HCT116 (cell line): ENCODE data around the gene PDCD5. TPM values are rescaled to one million over a fixed set of nuclear protein-coding genes. Genes with fewer than 3 reads are reported as not detected.

Experiments used
- ATAC-seq: fragments of 200-7000 bp; cut with Tn5 transposase; 2 replicates; pipeline ENCODE4 v1.9.1; 2020; ENCODE audit warnings: mild to moderate bottlenecking, moderate library complexity
- BruUV-seq: library from RNA; stranded (reverse); fragments of 400-500 nt; replicated peaks from 2 replicates; lab custom pipeline; 2021; lab: Mats Ljungman, UMichigan
- CTCF ChIA-PET: fragments of 300-600 bp; sonication (Branson Sonifier 250); formaldehyde crosslinking; loops from one replicate; lab custom pipeline; 2021; ENCODE audit warnings: antibody characterized with exemption; lab: Charles Lee
- POLR2A ChIA-PET: fragments of 300-600, 350-600 bp; sonication (Branson Sonifier 250); formaldehyde crosslinking; loops from one replicate; lab custom pipeline; 2021; ENCODE audit warnings: antibody characterized with exemption; lab: Charles Lee
- RAD21 ChIA-PET, 2 experiments: fragments of 300-600 bp; sonication (Branson Sonifier 250); formaldehyde crosslinking; loops; one replicate each; lab custom pipeline; 2023; ENCODE audit warnings: low total read pairs in 2 of 2; ENCODE audit not compliant: uncharacterized antibody in 2 of 2, unreplicated experiment in 2 of 2, low non-redundant PET in 1 of 2; lab: Charles Lee
- DNase-seq: peaks from one replicate; pipeline ENCODE4 v3.0.0-alpha.2; 2010; ENCODE audit warnings: low read depth, low spot score
- H2AFZ ChIP-seq: fragments of 200-600 bp; shearing (Covaris generic), sonication (generic); 2 replicates; pipeline ENCODE4 v1.6.1; 2017; ENCODE audit warnings: low read depth, mixed run types, mixed read lengths, antibody characterized with exemption, low read length; ENCODE audit not compliant: poor library complexity, severe bottlenecking
- H3K27ac ChIP-seq: 2 replicates; pipeline ENCODE4 v1.5.1; 2012; ENCODE audit warnings: low read depth, low read length
- H3K27me3 ChIP-seq: fragments of 200-600 bp; sonication (generic); 2 replicates; pipeline ENCODE4 v1.6.1; 2016; ENCODE audit warnings: mixed run types, low read length, mixed read lengths; ENCODE audit not compliant: insufficient read depth
- H3K36me3 ChIP-seq, 2 experiments: fragments of 200-500 bp in 1 of 2; fragments of 200-600 bp in 1 of 2; sonication (Bioruptor generic) in 1 of 2; sonication (generic) in 1 of 2; 2 replicates each; pipeline versions ENCODE4 v1.5.1 to v1.6.1; 2014 to 2016; ENCODE audit warnings: low read length in 2 of 2, inconsistent platforms in 1 of 2, mixed read lengths in 1 of 2, mixed run types in 1 of 2; ENCODE audit not compliant: insufficient read depth in 2 of 2, control insufficient read depth in 1 of 2
- H3K4me1 ChIP-seq, 2 experiments: fragments of 200-600 bp in 1 of 2; sonication (generic) in 1 of 2; 2 replicates each; pipeline versions ENCODE4 v1.5.1 to v1.6.1; 2012 to 2017; ENCODE audit warnings: low read length in 2 of 2, inconsistent platforms in 1 of 2, mild to moderate bottlenecking in 1 of 2, mixed read lengths in 1 of 2, mixed run types in 1 of 2, moderate library complexity in 1 of 2; ENCODE audit not compliant: insufficient read depth in 2 of 2, control insufficient read depth in 1 of 2
- H3K4me2 ChIP-seq: fragments of 200-600 bp; sonication (generic); 2 replicates; pipeline ENCODE4 v1.6.1; 2017; ENCODE audit warnings: mixed run types, low read length, mixed read lengths
- H3K4me3 ChIP-seq, 2 experiments: fragments of 200-600 bp in 1 of 2; sonication (generic) in 1 of 2; replicated peaks in 1 of 2; 2 replicates each; pipeline ENCODE4 v1.5.1; 2011 to 2016; ENCODE audit warnings: low read length in 2 of 2, control low read depth in 1 of 2, low read depth in 1 of 2, mild to moderate bottlenecking in 1 of 2, mixed read lengths in 1 of 2, mixed run types in 1 of 2
- H3K79me2 ChIP-seq: fragments of 200-600 bp; sonication (generic); 2 replicates; pipeline ENCODE4 v1.6.1; 2017; ENCODE audit warnings: mild to moderate bottlenecking, mixed run types, low read length, moderate library complexity, mixed read lengths; ENCODE audit not compliant: insufficient read depth
- H3K9ac ChIP-seq: fragments of 200-600 bp; sonication (generic); 2 replicates; pipeline ENCODE4 v1.6.1; 2016; ENCODE audit warnings: low read length, mixed read lengths
- H3K9me2 ChIP-seq: fragments of 200-600 bp; sonication (generic), shearing (Covaris generic); 2 replicates; pipeline ENCODE4 v1.6.1; 2017; ENCODE audit warnings: mixed run types, mild to moderate bottlenecking, moderate library complexity; ENCODE audit not compliant: insufficient read depth
- H3K9me3 ChIP-seq, 2 experiments: fragments of 200-500 bp in 1 of 2; fragments of 200-600 bp in 1 of 2; sonication (Bioruptor generic) in 1 of 2; sonication (generic) in 1 of 2; 2 replicates each; pipeline ENCODE4 v1.6.1; 2014 to 2017; ENCODE audit warnings: low read length in 2 of 2, mixed read lengths in 2 of 2, inconsistent platforms in 1 of 2, low read depth in 1 of 2, mild to moderate bottlenecking in 1 of 2, mixed run types in 1 of 2, moderate library complexity in 1 of 2; ENCODE audit not compliant: control insufficient read depth in 1 of 2, insufficient read depth in 1 of 2
- H4K20me1 ChIP-seq: fragments of 200-600 bp; sonication (generic), shearing (Covaris generic); 2 replicates; pipeline ENCODE4 v1.6.1; 2017; ENCODE audit warnings: mixed run types, mild to moderate bottlenecking, moderate library complexity; ENCODE audit not compliant: insufficient read depth
- EZH2phosphoT487 ChIP-seq: fragments of 200-600 bp; IDR thresholded peaks from 2 replicates; pipeline ENCODE4 v1.6.1; 2018; ENCODE audit warnings: antibody characterized with exemption, borderline replicate concordance
- FOSL1 ChIP-seq: IDR thresholded peaks from 2 replicates; pipeline ENCODE4 v1.6.1; 2012; ENCODE audit warnings: low read depth
- JUND ChIP-seq: IDR thresholded peaks from 2 replicates; pipeline ENCODE4 v1.6.1; 2012
- SIN3A ChIP-seq: IDR thresholded peaks from 2 replicates; pipeline ENCODE4 v1.6.1; 2012; ENCODE audit warnings: low read depth
- SP1 ChIP-seq: IDR thresholded peaks from 2 replicates; pipeline ENCODE4 v1.6.1; 2012; ENCODE audit warnings: low read depth
- TCF7L2 ChIP-seq: IDR thresholded peaks from 2 replicates; pipeline ENCODE4 v1.7.0; 2011; ENCODE audit warnings: borderline replicate concordance, inconsistent platforms; ENCODE audit not compliant: insufficient read depth, insufficient read length; ENCODE audit errors: extremely low read depth
- YY1 ChIP-seq: IDR thresholded peaks from 2 replicates; pipeline ENCODE4 v1.6.1; 2011; ENCODE audit warnings: low read length, low read depth, moderate library complexity, mild to moderate bottlenecking; ENCODE audit not compliant: insufficient replicate concordance; ENCODE audit errors: extremely low read depth
- intact Hi-C: fragments of 100-400 bp; cut with micrococcal nuclease; formaldehyde crosslinking; loops from 2 replicates; pipeline ENCODE4 v1.10.0; 2022
- total RNA-seq: library from RNA; stranded (reverse); gene quantifications from one replicate; pipeline ENCODE4 v1.2.1, GENCODE V29; 2021; ENCODE audit not compliant: unreplicated experiment
- TF ChIP-seq, protein P1 (sequence below), 3 experiments: fragments of 200-600 bp in 1 of 3; sonication (generic) in 1 of 3; IDR thresholded peaks in 2 of 3; conservative IDR thresholded peaks in 1 of 3; 2 replicates each; pipeline ENCODE4 v1.5.1; 2012 to 2017; ENCODE audit warnings: low read depth in 2 of 3, low read length in 2 of 3, antibody characterized with exemption in 1 of 3, borderline replicate concordance in 1 of 3, control low read depth in 1 of 3, mild to moderate bottlenecking in 1 of 3, mixed read lengths in 1 of 3, mixed run types in 1 of 3, moderate library complexity in 1 of 3; ENCODE audit not compliant: insufficient read depth in 1 of 3
- TF ChIP-seq, protein P2 (sequence below): IDR thresholded peaks from 2 replicates; pipeline ENCODE4 v1.6.1; 2012
- TF ChIP-seq, protein P3 (sequence below): IDR thresholded peaks from 2 replicates; pipeline ENCODE4 v1.6.1; 2012; ENCODE audit warnings: low read depth
- TF ChIP-seq, protein P4 (sequence below): IDR thresholded peaks from 2 replicates; pipeline ENCODE4 v1.6.1; 2012

The PDCD5 gene
- total RNA-seq, 1 experiment from 2014 or later, result 143 TPM

DNA sequence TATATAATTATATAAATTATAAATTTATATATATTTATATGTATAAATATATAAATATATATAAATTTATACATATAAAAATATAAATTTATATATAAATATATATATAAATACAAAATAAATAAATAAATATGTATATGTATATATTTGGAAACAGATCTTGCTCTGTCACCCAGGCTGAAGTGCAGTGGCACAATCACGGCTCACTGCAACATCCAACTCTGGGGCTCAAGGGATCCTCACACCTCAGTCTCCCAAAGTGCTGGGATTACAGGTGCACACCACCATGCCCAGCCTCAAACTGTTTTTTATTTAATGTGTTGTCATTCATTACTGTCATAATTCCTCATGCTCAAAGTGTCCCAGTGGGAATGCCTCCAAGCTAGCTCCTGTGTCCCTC is 25.2 kb upstream of the PDCD5 start:
- H4K20me1 ChIP-seq, result no peaks in the 10 kb centered on the region

More for the DNA sequence above, 25.2 kb upstream of the PDCD5 start:
- POLR2A ChIA-PET, result no interaction called here
- H2AFZ ChIP-seq, result no peak overlapping the region
- no TSS peak for BruUV-seq
- CTCF ChIA-PET, result no interaction called here
- no peak overlapping the region for H3K4me3 ChIP-seq
- TF ChIP-seq FOSL1, result no peak
- TF ChIP-seq, protein P1, sequence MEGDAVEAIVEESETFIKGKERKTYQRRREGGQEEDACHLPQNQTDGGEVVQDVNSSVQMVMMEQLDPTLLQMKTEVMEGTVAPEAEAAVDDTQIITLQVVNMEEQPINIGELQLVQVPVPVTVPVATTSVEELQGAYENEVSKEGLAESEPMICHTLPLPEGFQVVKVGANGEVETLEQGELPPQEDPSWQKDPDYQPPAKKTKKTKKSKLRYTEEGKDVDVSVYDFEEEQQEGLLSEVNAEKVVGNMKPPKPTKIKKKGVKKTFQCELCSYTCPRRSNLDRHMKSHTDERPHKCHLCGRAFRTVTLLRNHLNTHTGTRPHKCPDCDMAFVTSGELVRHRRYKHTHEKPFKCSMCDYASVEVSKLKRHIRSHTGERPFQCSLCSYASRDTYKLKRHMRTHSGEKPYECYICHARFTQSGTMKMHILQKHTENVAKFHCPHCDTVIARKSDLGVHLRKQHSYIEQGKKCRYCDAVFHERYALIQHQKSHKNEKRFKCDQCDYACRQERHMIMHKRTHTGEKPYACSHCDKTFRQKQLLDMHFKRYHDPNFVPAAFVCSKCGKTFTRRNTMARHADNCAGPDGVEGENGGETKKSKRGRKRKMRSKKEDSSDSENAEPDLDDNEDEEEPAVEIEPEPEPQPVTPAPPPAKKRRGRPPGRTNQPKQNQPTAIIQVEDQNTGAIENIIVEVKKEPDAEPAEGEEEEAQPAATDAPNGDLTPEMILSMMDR (IDR thresholded peaks at IDR 0.05 in 2 of 3, conservative IDR thresholded peaks at IDR 0.05 in 1 of 3; ENCODE audit: borderline replicate concordance in 1 of 3, insufficient read depth in 1 of 3, low read depth in 2 of 3, low read length in 2 of 3), result no peak
- no peak for TF ChIP-seq TCF7L2
- TF ChIP-seq, protein P2, sequence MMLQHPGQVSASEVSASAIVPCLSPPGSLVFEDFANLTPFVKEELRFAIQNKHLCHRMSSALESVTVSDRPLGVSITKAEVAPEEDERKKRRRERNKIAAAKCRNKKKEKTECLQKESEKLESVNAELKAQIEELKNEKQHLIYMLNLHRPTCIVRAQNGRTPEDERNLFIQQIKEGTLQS, result no peak
- TF ChIP-seq, protein P3, sequence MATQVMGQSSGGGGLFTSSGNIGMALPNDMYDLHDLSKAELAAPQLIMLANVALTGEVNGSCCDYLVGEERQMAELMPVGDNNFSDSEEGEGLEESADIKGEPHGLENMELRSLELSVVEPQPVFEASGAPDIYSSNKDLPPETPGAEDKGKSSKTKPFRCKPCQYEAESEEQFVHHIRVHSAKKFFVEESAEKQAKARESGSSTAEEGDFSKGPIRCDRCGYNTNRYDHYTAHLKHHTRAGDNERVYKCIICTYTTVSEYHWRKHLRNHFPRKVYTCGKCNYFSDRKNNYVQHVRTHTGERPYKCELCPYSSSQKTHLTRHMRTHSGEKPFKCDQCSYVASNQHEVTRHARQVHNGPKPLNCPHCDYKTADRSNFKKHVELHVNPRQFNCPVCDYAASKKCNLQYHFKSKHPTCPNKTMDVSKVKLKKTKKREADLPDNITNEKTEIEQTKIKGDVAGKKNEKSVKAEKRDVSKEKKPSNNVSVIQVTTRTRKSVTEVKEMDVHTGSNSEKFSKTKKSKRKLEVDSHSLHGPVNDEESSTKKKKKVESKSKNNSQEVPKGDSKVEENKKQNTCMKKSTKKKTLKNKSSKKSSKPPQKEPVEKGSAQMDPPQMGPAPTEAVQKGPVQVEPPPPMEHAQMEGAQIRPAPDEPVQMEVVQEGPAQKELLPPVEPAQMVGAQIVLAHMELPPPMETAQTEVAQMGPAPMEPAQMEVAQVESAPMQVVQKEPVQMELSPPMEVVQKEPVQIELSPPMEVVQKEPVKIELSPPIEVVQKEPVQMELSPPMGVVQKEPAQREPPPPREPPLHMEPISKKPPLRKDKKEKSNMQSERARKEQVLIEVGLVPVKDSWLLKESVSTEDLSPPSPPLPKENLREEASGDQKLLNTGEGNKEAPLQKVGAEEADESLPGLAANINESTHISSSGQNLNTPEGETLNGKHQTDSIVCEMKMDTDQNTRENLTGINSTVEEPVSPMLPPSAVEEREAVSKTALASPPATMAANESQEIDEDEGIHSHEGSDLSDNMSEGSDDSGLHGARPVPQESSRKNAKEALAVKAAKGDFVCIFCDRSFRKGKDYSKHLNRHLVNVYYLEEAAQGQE, result no peak
- TF ChIP-seq EZH2phosphoT487, result no peak
- no peak for TF ChIP-seq SIN3A
- TF ChIP-seq YY1, result no peak
- TF ChIP-seq SP1, result no peak
- no peak for TF ChIP-seq JUND
- TF ChIP-seq, protein P4, sequence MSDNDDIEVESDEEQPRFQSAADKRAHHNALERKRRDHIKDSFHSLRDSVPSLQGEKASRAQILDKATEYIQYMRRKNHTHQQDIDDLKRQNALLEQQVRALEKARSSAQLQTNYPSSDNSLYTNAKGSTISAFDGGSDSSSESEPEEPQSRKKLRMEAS, result no peak
- no peaks in the 10 kb centered on the region for H3K27me3 ChIP-seq
- no peak overlapping the region for H3K27ac ChIP-seq
- no peaks in the 10 kb centered on the region for H3K36me3 ChIP-seq
- no peak overlapping the region for H3K4me2 ChIP-seq
- DNase-seq (no peak), ATAC-seq (no peak)
- no peaks in the 10 kb centered on the region for H3K4me1 ChIP-seq
- H3K79me2 ChIP-seq, result no peaks in the 10 kb centered on the region
- no peak overlapping the region for H3K9ac ChIP-seq
- H3K9me3 ChIP-seq, result no peaks in the 10 kb centered on the region
- no peaks in the 10 kb centered on the region for H3K9me2 ChIP-seq
- intact Hi-C loops, result no loop called here
- RAD21 ChIA-PET, result no interaction called here
